SIG-M5 (cell line): Measurements from ENCODE around the gene C1QA.

ENCODE experiments used
- DNase-seq: peaks from one replicate; lab custom pipeline; 2025; lab: John Stamatoyannopoulos, UW

C1QA gene, protein sequence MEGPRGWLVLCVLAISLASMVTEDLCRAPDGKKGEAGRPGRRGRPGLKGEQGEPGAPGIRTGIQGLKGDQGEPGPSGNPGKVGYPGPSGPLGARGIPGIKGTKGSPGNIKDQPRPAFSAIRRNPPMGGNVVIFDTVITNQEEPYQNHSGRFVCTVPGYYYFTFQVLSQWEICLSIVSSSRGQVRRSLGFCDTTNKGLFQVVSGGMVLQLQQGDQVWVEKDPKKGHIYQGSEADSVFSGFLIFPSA

DNA sequence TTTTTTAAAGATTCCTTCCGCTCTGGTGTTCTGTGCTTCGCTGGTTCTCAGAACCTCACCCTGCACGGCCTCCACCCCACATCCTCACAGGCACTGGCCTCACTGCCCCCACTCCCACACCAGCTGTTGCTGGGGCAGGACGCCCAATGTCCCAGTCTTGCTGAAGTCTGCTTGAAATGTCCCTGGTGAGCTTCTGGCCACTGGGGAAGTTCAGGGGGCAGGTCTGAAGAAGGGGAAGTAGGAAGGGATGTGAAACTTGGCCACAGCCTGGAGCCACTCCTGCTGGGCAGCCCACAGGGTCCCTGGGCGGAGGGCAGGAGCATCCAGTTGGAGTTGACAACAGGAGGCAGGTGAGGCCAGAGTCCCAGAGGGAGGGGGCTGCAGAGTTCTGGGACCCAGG lies at the start of gene C1QA:
C1QA (plus strand) TSS at position 276 of the 400 bp plus-strand sequence. CDS start 989 bp downstream, outside the sequence.
- DNase-seq: no peak

DNA sequence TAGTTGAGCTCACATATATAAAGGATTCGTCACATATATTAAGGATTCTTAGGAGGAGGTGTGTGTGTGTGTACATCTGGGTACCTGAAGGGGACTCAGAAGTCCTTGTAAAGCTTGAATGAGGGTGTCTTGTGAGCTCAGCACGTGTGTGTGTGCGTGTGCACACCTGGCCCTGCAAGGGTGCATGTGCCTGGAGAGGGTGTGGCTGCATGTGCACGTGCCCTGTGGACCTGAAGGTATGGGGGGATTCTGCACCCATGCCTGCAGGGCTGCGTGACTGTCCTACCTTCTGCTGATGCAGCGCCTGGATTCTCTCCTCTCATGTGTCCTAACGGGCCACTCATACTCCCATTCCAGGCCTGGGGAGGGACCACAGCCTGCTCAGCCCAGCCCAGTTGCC lies 49.2 kb upstream of the C1QA start:
- DNase-seq: no peak

DNA sequence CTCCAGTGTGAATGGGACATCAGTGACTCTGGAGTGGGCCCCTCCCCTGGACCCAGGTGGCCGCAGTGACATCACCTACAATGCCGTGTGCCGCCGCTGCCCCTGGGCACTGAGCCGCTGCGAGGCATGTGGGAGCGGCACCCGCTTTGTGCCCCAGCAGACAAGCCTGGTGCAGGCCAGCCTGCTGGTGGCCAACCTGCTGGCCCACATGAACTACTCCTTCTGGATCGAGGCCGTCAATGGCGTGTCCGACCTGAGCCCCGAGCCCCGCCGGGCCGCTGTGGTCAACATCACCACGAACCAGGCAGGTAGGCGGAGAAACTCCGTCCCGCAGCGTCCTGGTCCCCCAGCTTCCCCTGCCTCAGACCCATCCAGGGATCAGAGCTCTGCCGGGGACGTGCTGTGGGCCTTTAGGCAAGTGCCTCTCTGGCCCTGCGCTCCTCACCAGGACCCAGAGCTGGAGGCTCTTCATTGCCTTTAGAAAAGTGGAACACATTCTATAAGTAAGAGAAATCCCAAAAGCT lies 47.5 kb upstream of the C1QA start:
- DNase-seq: no peak

DNA sequence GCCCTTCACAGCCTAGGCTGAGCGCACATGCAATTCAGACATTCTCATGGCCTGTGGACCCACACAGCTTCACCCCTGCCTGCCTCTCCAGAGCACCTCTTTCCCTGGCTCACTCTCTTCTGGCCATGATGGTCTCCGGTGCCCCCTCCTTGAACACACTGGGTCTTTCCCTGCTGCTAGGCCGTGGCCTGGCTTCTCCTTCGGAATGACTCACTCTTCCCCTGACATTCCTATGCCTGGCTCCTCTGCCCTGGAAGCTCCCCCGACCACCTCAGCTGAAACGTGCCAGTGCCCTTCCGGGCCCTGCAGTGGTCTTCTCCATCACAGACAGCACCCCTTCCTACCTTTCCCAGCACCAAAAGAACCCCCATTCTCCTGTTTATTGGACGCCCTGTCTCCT lies 44.9 kb upstream of the C1QA start:
- DNase-seq: no peak

DNA sequence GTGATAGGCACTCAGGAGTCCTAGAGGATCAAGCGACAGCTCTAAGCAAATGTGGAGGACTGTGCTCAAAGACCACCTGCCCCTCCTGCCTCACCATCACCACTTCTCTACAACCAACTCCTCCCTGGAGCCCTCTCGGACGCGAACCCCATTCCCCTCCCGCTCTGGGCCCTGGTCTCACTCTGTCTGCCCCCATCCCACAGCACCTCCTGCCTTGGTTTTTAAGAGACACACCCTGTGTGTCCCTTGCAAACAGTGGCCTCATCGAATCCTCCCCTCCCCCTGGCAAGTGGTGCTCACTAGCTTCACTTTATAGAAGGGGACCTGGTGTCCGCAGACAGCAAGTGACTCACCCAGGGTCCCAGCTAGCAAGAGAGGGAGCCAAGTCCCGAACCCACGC lies 44.4 kb upstream of the C1QA start:
- DNase-seq: no peak

DNA sequence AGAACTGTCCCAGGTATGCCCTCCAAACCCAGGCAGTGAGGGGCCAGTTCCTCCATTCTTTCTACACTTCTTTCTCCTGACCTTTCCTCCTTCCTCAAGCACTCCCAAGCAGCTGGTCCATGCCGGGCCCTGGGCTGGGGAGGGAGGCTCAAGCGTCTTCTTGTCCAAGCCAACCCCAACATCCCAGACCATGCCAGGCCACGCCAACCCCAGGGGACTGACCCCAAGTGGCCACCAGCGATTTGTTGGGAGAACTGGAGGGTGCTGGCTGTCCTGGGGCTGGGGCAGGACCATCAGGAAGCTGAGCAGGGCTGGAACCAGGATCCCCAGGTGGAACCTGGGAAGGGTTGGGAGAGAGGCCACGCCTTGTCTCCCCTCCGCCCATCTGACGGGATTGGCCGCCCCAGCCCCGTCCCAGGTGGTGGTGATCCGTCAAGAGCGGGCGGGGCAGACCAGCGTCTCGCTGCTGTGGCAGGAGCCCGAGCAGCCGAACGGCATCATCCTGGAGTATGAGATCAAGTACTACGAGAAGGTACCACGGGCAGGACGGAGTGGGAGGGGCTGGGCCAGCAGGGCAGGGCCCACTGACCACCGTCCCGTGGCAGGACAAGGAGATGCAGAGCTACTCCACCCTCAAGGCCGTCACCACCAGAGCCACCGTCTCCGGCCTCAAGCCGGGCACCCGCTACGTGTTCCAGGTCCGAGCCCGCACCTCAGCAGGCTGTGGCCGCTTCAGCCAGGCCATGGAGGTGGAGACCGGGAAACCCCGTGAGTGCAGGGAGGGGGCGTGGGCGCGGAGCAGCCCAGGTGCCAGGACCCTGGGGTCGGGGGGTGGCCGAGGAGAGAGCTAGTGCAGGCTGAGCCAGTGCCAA lies 43.3 kb upstream of the C1QA start:
- no peak for DNase-seq

DNA sequence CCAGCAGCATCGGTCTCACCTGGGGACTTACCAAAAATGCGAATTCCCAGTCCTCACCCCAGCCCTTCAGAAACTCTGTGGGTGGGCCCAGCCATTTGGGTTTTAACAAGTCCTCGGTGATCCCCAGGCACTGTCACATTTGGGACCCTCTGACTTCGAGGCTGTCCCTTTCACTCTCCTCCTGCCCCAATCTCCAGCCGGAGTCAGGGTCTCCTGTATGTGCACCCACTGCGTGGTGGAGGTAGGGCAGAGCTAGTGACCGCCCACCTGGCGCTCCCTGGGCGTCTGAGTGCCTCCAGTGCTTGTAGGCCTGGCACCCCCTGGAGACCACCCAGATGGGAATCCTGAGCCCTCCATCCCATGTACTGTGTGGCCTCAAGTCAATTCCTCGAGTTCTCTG lies 42.0 kb upstream of the C1QA start:
- no peak for DNase-seq

DNA sequence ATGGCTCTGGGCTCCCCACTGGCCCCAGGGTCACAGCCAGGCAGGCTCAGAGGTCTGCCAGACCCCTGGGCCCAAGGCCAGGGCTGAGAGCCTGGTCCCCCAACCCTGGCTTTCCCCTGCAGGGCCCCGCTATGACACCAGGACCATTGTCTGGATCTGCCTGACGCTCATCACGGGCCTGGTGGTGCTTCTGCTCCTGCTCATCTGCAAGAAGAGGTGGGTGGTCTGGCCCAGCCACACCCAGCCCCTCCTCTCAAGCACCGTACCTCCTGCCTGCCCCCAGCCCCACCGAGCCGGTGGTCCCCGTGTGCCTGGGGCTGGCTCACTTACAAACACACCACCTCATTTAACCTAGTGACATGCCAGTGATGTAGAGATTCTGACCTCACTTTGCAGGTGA lies 41.3 kb upstream of the C1QA start:
- no peak for DNase-seq

DNA sequence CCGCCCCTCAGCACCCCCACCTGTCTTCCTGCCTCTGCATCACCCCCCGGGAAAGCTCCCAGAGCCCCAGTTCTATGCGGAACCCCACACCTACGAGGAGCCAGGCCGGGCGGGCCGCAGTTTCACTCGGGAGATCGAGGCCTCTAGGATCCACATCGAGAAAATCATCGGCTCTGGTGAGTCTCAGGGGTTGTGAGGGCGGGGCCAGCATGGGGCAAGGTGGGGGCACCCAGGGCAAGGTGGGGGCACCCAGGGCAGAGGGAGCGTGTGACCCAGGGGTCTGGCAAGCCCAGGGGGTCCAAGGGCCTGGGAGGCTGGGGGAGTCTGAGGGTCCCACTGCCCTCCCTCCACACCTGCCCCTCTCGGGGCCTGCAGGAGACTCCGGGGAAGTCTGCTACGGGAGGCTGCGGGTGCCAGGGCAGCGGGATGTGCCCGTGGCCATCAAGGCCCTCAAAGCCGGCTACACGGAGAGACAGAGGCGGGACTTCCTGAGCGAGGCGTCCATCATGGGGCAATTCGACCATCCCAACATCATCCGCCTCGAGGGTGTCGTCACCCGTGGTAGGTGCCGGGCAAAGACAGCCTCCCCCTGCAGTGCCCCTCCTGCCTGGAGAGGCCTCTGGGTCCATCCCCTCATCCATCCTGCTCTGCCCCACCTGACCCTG lies 39.0 kb upstream of the C1QA start:
- DNase-seq: no peak

DNA sequence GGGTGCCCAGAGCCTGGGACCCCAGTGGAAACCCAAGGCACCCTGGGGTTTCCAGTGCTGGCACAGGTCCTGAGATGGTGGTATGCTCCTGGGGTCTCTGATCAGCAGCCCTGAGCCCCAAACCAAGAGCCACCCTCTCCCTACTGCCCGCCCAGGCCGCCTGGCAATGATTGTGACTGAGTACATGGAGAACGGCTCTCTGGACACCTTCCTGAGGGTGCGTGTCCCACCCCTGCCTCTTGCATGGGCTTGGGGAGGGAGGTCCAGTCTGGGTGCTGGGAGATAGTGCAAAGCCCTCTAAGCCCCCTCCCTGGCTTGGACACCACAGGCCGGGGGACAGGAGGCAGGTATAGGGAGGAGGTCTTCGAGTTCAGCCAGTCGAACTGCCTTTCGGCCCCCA lies 38.4 kb upstream of the C1QA start:
- no peak for DNase-seq

DNA sequence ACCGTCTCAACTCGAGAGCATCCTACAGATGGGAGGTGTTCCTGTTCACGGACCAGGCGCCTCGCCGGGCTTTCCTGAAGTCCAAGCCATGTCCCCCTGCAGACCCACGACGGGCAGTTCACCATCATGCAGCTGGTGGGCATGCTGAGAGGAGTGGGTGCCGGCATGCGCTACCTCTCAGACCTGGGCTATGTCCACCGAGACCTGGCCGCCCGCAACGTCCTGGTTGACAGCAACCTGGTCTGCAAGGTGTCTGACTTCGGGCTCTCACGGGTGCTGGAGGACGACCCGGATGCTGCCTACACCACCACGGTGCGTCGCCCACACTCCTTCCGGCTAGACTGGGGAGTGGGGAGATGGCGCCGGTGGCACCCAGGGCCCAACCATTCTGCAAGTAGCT lies 37.7 kb upstream of the C1QA start:
- DNase-seq: no peak

DNA sequence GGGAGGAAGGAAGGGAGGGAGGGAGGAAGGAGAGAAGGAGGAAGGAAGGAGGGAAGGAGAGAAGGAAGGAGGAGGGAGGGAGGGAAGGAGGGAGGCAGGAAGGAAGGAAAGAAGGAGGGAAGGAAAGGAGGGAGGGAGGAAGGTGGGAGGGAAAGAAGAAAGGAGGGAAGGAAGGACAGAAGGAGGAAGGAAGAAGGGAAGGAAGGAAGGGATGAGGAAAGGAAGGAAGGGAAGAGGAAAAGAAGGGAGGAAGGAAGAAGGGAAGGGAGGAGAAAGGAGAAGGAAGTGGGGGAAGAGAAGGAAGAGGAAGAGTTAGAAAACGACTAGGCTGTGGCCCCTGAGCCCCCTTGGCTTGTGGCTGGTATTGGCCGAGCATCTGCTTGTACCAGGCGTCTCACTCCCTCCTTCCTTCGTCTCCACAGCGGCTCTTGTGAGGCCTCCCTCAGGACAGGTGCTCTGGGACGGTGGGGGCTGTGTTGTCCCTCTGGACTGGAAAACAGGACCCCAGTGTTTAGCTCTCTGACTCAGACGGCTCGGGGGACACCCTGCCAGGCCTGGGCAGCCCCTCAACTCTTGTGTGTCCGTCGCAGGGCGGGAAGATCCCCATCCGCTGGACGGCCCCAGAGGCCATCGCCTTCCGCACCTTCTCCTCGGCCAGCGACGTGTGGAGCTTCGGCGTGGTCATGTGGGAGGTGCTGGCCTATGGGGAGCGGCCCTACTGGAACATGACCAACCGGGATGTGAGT lies 36.2 kb upstream of the C1QA start:
- no peak for DNase-seq

DNA sequence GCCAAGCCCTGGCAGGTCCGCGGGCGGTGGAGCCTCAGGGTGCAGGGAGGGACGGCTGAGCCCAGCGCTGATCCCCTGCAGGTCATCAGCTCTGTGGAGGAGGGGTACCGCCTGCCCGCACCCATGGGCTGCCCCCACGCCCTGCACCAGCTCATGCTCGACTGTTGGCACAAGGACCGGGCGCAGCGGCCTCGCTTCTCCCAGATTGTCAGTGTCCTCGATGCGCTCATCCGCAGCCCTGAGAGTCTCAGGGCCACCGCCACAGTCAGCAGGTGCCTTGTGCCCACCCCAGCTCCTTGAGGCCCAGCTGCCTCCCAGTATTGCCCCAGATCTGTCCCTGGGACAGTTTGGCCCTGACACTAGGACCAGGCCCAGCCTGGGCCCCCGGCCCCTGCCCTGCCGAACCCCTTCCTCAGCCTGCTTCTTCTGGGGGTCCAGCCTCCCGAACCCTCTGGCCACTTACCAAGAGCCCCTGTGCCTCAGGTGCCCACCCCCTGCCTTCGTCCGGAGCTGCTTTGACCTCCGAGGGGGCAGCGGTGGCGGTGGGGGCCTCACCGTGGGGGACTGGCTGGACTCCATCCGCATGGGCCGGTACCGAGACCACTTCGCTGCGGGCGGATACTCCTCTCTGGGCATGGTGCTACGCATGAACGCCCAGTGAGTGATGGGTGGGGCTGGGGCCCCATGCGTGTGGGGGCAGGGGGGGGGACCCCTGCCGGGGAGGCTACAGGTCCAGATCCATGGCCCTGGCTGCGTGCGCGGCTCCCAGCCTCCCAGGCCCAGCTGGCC lies 35.4 kb upstream of the C1QA start:
- no peak for DNase-seq

DNA sequence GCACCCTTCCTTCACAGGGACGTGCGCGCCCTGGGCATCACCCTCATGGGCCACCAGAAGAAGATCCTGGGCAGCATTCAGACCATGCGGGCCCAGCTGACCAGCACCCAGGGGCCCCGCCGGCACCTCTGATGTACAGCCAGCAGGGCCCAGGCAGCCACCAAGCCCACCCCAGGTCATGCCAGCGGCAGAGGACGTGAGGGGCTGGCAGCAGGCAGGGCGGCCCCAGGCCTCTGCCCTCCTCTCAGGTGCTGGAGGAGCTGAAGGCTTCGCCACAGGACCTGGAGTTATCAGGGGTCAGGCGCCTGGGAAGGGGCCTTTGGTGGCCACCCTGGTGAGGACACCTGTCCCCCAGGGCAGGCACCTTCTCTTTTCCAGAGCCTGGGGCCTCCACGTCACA lies 34.8 kb upstream of the C1QA start:
- no peak for DNase-seq

DNA sequence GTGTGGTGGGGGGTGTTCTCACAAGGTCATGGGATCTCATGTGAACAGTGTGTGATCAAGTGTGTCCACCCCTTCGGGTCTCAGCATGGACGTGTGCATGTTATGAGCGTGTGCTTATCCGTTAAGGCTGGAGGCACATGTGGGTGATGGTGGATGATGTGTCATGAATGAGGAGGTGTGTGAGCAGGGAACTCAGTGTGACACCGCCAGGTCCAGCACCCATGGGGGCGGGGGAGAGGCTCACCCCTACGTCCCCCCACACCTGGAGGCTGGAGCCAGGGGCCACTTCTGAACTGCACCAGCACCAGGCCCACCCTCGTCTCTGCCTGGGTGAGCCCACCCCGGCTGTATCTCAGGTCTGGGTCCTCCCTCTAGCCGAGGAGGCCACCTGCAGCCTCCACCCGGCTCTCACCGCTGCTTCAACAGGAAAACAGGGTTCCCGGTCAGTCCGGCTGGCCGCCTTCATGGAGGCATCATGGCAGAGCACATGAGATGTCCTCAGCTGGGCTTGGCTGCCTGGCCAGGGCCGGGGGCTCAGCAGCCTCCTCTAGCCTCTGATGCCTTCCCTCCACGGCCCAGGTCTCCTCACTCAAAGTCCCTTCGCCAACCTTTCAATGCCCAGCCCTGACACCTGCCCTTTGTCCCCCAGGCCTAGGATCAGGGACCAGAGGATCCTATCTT lies 34.2 kb upstream of the C1QA start:
- DNase-seq: no peak

DNA sequence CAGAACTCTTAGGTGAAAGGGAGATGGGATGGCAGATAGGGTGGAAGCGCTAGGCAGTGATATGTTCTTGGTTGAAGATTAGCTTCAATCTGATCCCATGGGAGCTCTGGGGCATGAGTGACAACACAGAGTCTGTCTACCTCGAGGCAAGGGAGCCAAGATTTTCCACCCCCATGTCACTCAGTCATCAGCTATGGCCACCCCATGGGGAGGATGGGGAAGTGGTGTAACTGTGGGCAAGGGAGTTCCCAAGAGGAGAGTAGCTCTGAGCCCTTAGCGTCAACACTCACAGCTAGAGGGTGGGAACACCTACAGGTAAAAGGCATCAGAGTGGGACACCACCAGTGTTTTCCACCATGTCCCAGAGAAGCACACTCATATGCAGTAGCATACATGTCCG lies 30.3 kb upstream of the C1QA start:
- no peak for DNase-seq

DNA sequence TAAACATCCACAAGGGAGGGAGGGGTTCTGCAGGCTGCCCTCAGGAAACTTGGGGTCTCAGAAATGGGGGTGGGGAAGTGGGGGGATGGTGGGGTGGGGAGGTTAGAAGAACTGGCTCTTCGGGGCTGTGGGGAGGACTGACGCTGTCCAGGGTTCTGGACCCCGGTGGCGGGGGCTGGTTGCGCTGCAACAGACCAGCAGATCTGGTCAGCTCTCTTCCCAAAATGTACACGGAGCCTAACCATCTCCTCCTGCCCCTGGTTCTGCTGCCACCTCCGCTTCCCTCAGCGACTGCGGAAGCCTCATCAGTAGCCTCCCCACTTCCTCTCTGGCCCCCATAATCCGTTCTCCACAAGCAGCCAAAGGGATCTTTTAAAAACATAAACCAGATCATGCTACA lies 29.3 kb upstream of the C1QA start:
- no peak for DNase-seq

DNA sequence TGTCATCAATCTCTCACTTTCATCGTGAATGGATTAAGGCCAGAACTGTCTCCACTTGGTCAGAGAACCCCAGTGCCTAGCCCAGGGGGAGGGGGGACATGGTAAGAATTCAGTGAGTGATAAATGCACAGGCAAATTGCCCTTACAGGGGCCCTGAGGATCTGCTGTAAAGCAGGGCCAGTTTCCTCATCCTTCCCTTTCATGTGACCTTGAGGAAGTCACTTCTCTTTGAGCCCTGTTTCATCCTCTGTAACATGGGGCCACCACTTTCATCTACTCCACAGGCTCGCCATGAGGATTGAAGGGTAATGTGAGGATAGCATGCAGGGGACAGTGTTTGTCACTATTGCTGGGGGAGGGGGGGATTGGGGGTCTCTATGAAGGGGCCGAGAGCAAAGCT lies 28.1 kb upstream of the C1QA start:
- DNase-seq: no peak

DNA sequence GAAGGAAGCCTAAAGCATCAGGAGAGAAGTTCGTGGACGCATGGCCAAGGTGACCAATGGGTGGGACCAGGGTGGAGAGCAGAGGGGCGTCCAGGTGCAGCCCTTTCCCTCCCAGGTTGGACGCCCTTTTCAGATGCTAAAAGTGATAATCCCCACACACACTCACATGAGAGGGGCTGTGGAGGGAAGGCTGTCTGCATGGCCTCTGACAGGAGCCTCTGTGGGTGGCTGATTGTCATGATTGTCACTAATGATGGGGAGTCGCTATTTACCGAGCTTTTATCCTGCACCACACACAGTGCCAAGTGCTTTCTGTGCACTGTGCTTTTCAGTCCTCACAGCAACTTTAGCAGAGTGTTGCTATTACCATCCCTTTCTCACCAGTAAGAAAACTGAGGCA lies 27.1 kb upstream of the C1QA start:
- no peak for DNase-seq

DNA sequence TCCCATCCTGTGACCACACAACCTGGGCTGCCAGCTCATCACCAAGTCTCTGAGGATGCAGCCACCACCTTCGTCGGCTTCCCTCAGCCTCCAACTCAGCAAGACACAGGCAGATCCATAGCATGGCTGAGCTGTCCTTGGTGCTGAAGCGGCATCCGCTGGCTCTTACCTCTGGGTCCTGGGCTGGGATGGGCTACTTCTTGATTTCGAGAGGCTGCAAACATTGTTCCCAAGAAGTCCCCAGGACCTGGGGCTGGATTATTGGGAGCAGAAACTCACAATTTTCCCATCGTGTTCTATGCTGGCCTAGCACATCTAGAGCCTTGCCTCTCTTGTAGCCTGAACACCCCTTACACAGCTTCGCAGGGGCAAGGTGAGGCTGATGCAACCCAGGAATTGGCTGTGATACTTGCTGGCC lies 24.9 kb upstream of the C1QA start:
- DNase-seq: no peak
